HepG2 (cell line): Measurements from ENCODE around the gene SYNE1. TPM values are rescaled to one million over a fixed set of nuclear protein-coding genes. Genes with fewer than 3 reads are reported as not detected.

Source experiments
- ATAC-seq: fragments of 200-7000 bp; cut with Tn5 transposase; 3 replicates; pipeline ENCODE4 v1.9.1; 2020; ENCODE audit warnings: mild to moderate bottlenecking, moderate library complexity
- BruUV-seq: library from RNA; stranded (reverse); fragments of 400-500 nt; replicated peaks from 2 replicates; lab custom pipeline; 2021; lab: Mats Ljungman, UMichigan
- CTCF ChIA-PET: fragments of 300-600 bp; formaldehyde crosslinking; extraction: SDS; loops from one replicate; lab custom pipeline; 2021; ENCODE audit warnings: low total read pairs, inconsistent platforms, low intra/inter-chr PET ratio; lab: Yijun Ruan, JAX
- POLR2A ChIA-PET: fragments of 350-600 bp; sonication (Branson Sonifier 250); formaldehyde crosslinking; loops from one replicate; lab custom pipeline; 2020; ENCODE audit warnings: antibody characterized with exemption, inconsistent platforms; lab: Yijun Ruan, JAX
- DNase-seq: peaks from one replicate; pipeline ENCODE4 v3.0.0-alpha.2; 2015; ENCODE audit warnings: low spot score
- FAIRE-seq: peaks from 3 replicates; lab custom pipeline; 2011; peaks lifted over from hg19 to GRCh38; lab: Jason Lieb, UNC
- H2AFZ ChIP-seq: one replicate; pipeline ENCODE4 v1.6.1; 2011; ENCODE audit warnings: low read length, inconsistent platforms
- H3K27ac ChIP-seq: fragments of 300-600 bp; 3 replicates; pipeline ENCODE4 v1.8.0; 2011; ENCODE audit warnings: mixed run types, mild to moderate bottlenecking, mixed read lengths, low read length, inconsistent platforms; ENCODE audit not compliant: insufficient read depth; ENCODE audit errors: extremely low read length
- H3K27me3 ChIP-seq, 2 experiments: fragments of 200-600 bp in 1 of 2; 2 replicates in 1 of 2; 3 replicates in 1 of 2; pipeline versions ENCODE4 v1.6.0 to v1.8.0; 2011; ENCODE audit warnings: low read length in 2 of 2, mild to moderate bottlenecking in 2 of 2, moderate library complexity in 2 of 2, inconsistent platforms in 1 of 2; ENCODE audit not compliant: insufficient read depth in 2 of 2, control insufficient read depth in 1 of 2
- H3K36me3 ChIP-seq, 2 experiments: fragments of 200-600 bp in 1 of 2; replicated peaks in 1 of 2; 2 replicates in 1 of 2; 3 replicates in 1 of 2; pipeline versions ENCODE4 v1.5.1 to v1.8.0; 2011; ENCODE audit warnings: low read length in 2 of 2, inconsistent platforms in 1 of 2; ENCODE audit not compliant: insufficient read depth in 2 of 2, control insufficient read depth in 1 of 2
- H3K4me1 ChIP-seq: 2 replicates; pipeline ENCODE4 v1.5.1; 2012; ENCODE audit warnings: low read length, inconsistent platforms; ENCODE audit not compliant: insufficient read depth
- H3K4me2 ChIP-seq: 2 replicates; pipeline ENCODE4 v1.6.0; 2011; ENCODE audit warnings: low read depth, low read length, inconsistent platforms
- H3K4me3 ChIP-seq, 3 experiments: fragments of 200-600 bp in 1 of 3; sonication (generic), shearing (Covaris generic) in 1 of 3; replicated peaks in 1 of 3; 2 replicates each; pipeline ENCODE4 v1.5.1; 2011 to 2016; ENCODE audit warnings: low read length in 3 of 3, inconsistent platforms in 2 of 3, low read depth in 2 of 3, mild to moderate bottlenecking in 2 of 3, control low read depth in 1 of 3, mixed read lengths in 1 of 3; ENCODE audit not compliant: insufficient read depth in 1 of 3
- H3K79me2 ChIP-seq: one replicate; pipeline ENCODE4 v1.6.1; 2011; ENCODE audit warnings: low read length, inconsistent platforms; ENCODE audit not compliant: insufficient read depth
- H3K9ac ChIP-seq: 2 replicates; pipeline ENCODE4 v1.6.0; 2011; ENCODE audit warnings: mild to moderate bottlenecking, low read depth, low read length, inconsistent platforms; ENCODE audit not compliant: insufficient read depth
- H3K9me3 ChIP-seq: 2 replicates; pipeline ENCODE4 v1.5.1; 2012; ENCODE audit warnings: mild to moderate bottlenecking, low read length
- H4K20me1 ChIP-seq: 2 replicates; pipeline ENCODE4 v1.6.0; 2011; ENCODE audit warnings: inconsistent platforms, mild to moderate bottlenecking, low read length, moderate library complexity; ENCODE audit not compliant: insufficient read depth
- CHD4 ChIP-seq: fragments of 200-600 bp; sonication (generic); IDR thresholded peaks from 2 replicates; pipeline ENCODE4 v1.7.0; 2017; ENCODE audit warnings: mild to moderate bottlenecking, low read length, borderline replicate concordance
- HMGA1 ChIP-seq: sonication (generic); formaldehyde crosslinking; conservative IDR thresholded peaks from 2 replicates; pipeline ENCODE4 v1.4.0; 2020; ENCODE audit warnings: missing genetic modification reagents
- PPARG ChIP-seq: conservative IDR thresholded peaks from 2 replicates; pipeline ENCODE4 v1.6.1; 2016; ENCODE audit warnings: missing biosample characterization, missing genetic modification reagents
- SIN3A ChIP-seq: IDR thresholded peaks from 2 replicates; pipeline ENCODE4 v1.6.1; 2011; ENCODE audit warnings: low read depth, mild to moderate bottlenecking, control low read depth, low read length, borderline replicate concordance
- SMC3 ChIP-seq: IDR thresholded peaks from 2 replicates; pipeline ENCODE4 v1.6.1; 2011; ENCODE audit warnings: low read length, improper control_type of control experiment
- SNAPC2 ChIP-seq: sonication (generic); formaldehyde crosslinking; IDR thresholded peaks from 2 replicates; pipeline ENCODE4 v1.8.1; 2022; ENCODE audit warnings: mild to moderate bottlenecking, missing genetic modification reagents
- SRSF1 ChIP-seq: fragments of 200-400 bp; formaldehyde crosslinking; optimal IDR thresholded peaks from 2 replicates; pipeline ENCODE3; 2017; ENCODE audit warnings: mild to moderate bottlenecking, low read depth, low read length, moderate library complexity
- ZNF20 ChIP-seq: sonication (generic); formaldehyde crosslinking; IDR thresholded peaks from 2 replicates; pipeline ENCODE4 v1.4.0; 2020; ENCODE audit warnings: mild to moderate bottlenecking, moderate library complexity, missing genetic modification reagents
- ZNF441 ChIP-seq: sonication (generic); formaldehyde crosslinking; IDR thresholded peaks from 2 replicates; pipeline ENCODE4 v1.7.0; 2021; ENCODE audit warnings: missing genetic modification reagents, borderline replicate concordance
- ZNF556 ChIP-seq: sonication (generic); formaldehyde crosslinking; IDR thresholded peaks from 2 replicates; pipeline ENCODE4 v1.4.0; 2020; ENCODE audit warnings: mild to moderate bottlenecking, missing genetic modification reagents, borderline replicate concordance
- ZSCAN31 ChIP-seq: sonication (generic); formaldehyde crosslinking; IDR thresholded peaks from 2 replicates; pipeline ENCODE4 v1.5.0; 2020; ENCODE audit warnings: low read depth, mild to moderate bottlenecking, missing genetic modification reagents
- WGBS: methylation state at CpG from one replicate; pipeline ENCODE4 v1.1.6; 2017; ENCODE audit warnings: low lambda C conversion rate; 5-methylcytosine and 5-hydroxymethylcytosine counted together
- in situ Hi-C: cut with HindIII; loops from 2 replicates; pipeline ENCODE4 v1.10.0; 2017; ENCODE audit warnings: low pct_unique_long_range_greater_than_20kb; ENCODE audit not compliant: extremely low pct_ligation_motif_present
- intact Hi-C: fragments of 100-400 bp; cut with micrococcal nuclease; formaldehyde crosslinking; loops from one replicate; pipeline ENCODE4 v1.10.0; 2022; ENCODE audit not compliant: unreplicated experiment
- polyA plus RNA-seq, 8 experiments: library from polyadenylated mRNA; depleted of rRNA in 3 of 8; stranded (reverse) in 7 of 8; unstranded in 1 of 8; fragments of >200 nt; fragmentation: Illumina TruSeq in 4 of 8; extraction: Trizol in 4 of 8; gene quantifications; 2 replicates each; pipeline versions ENCODE4 v1.2.1 to v1.2.3, GENCODE V29; 2011 to 2016; ENCODE audit warnings: low read depth in 4 of 8, missing spikeins in 1 of 8, mixed read lengths in 1 of 8; ENCODE audit not compliant: insufficient read depth in 1 of 8
- total RNA-seq, 5 experiments: library from RNA; depleted of rRNA; stranded (reverse); fragments of >200 nt; fragmentation: Illumina TruSeq; extraction: Trizol; gene quantifications; 2 replicates each; pipeline ENCODE4 v1.2.3, GENCODE V29; 2016; ENCODE audit warnings: low read depth in 1 of 5
- TF ChIP-seq, protein P1 (sequence below): sonication (generic); formaldehyde crosslinking; IDR thresholded peaks from 2 replicates; pipeline ENCODE4 v1.4.0; 2020; ENCODE audit warnings: missing genetic modification reagents
- TF ChIP-seq, protein P2 (sequence below): sonication (generic); formaldehyde crosslinking; IDR thresholded peaks from 2 replicates; pipeline ENCODE4 v1.5.1; 2020; ENCODE audit warnings: missing genetic modification reagents, mild to moderate bottlenecking, borderline replicate concordance
- TF ChIP-seq, protein P3 (sequence below), 2 experiments: sonication (generic) in 1 of 2; formaldehyde crosslinking in 1 of 2; IDR thresholded peaks; 2 replicates each; pipeline versions ENCODE4 v1.6.1 to v1.9.0; 2014 to 2022; ENCODE audit warnings: antibody characterized with exemption in 1 of 2, borderline replicate concordance in 1 of 2, inconsistent platforms in 1 of 2, low read depth in 1 of 2, missing genetic modification reagents in 1 of 2
- TF ChIP-seq, protein P4 (sequence below): IDR thresholded peaks from 2 replicates; pipeline ENCODE4 v1.6.1; 2016; ENCODE audit warnings: mild to moderate bottlenecking, missing biosample characterization, missing genetic modification reagents

The SYNE1 gene
- total and polyA plus RNA-seq, 2 of the 13 experiments (the other 11 are each of a cell fraction or from before 2014, with no cell fraction given), result 5.5 to 15.9 TPM

DNA sequence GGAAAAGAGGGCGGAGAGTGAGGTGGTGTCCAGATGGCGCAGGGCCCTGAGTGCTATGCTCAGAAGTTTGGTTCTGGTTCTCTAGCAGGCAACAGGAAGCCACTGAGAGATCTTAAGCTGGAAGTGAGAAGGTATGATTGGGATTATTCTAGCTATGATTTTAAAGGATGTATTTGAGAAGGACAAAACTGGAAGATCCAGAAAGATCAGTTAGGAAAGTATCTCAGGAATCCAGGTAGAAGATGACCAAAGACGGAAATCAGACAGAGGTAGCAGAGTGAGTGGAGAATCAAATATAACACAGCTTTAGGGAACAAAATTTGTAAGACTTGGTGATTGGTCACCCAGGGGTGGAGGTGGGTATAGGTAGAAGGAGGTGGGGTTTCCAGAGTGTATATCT lies 5.8 kb downstream of the SYNE1 start:
- Histone ChIP-seq H3K27ac (no peak overlapping the region), H3K27me3 (peaks cover 6 to 18% of the 10 kb centered on the region in 2 experiments), H3K4me2 (no peak overlapping the region), H2AFZ (no peak overlapping the region), H3K4me3 (no peak overlapping the region), H3K9ac (no peak overlapping the region), H3K36me3 (no peaks in the 10 kb centered on the region), H3K4me1 (no peaks in the 10 kb centered on the region), H4K20me1 (no peaks in the 10 kb centered on the region), H3K79me2 (no peaks in the 10 kb centered on the region), H3K9me3 (no peaks in the 10 kb centered on the region)
- TF ChIP-seq ZNF20 (CRISPR knock-in tag), result no peak
- TF ChIP-seq, protein P1, sequence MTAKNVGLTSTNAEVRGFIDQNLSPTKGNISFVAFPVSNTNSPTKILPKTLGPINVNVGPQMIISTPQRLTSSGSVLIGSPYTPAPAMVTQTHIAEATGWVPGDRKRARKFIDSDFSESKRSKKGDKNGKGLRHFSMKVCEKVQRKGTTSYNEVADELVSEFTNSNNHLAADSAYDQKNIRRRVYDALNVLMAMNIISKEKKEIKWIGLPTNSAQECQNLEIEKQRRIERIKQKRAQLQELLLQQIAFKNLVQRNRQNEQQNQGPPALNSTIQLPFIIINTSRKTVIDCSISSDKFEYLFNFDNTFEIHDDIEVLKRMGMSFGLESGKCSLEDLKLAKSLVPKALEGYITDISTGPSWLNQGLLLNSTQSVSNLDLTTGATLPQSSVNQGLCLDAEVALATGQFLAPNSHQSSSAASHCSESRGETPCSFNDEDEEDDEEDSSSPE (CRISPR knock-in tag), result no peak
- TF ChIP-seq SRSF1, result no peak
- no peak for TF ChIP-seq SNAPC2 (CRISPR knock-in tag)
- TF ChIP-seq ZSCAN31 (CRISPR knock-in tag), result no peak
- no peak for TF ChIP-seq CHD4
- TF ChIP-seq, protein P2, sequence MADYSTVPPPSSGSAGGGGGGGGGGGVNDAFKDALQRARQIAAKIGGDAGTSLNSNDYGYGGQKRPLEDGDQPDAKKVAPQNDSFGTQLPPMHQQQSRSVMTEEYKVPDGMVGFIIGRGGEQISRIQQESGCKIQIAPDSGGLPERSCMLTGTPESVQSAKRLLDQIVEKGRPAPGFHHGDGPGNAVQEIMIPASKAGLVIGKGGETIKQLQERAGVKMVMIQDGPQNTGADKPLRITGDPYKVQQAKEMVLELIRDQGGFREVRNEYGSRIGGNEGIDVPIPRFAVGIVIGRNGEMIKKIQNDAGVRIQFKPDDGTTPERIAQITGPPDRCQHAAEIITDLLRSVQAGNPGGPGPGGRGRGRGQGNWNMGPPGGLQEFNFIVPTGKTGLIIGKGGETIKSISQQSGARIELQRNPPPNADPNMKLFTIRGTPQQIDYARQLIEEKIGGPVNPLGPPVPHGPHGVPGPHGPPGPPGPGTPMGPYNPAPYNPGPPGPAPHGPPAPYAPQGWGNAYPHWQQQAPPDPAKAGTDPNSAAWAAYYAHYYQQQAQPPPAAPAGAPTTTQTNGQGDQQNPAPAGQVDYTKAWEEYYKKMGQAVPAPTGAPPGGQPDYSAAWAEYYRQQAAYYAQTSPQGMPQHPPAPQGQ (CRISPR knock-in tag), result no peak
- TF ChIP-seq, protein P3, sequence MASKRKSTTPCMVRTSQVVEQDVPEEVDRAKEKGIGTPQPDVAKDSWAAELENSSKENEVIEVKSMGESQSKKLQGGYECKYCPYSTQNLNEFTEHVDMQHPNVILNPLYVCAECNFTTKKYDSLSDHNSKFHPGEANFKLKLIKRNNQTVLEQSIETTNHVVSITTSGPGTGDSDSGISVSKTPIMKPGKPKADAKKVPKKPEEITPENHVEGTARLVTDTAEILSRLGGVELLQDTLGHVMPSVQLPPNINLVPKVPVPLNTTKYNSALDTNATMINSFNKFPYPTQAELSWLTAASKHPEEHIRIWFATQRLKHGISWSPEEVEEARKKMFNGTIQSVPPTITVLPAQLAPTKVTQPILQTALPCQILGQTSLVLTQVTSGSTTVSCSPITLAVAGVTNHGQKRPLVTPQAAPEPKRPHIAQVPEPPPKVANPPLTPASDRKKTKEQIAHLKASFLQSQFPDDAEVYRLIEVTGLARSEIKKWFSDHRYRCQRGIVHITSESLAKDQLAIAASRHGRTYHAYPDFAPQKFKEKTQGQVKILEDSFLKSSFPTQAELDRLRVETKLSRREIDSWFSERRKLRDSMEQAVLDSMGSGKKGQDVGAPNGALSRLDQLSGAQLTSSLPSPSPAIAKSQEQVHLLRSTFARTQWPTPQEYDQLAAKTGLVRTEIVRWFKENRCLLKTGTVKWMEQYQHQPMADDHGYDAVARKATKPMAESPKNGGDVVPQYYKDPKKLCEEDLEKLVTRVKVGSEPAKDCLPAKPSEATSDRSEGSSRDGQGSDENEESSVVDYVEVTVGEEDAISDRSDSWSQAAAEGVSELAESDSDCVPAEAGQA (IDR thresholded peaks at IDR 0.05; ENCODE audit: low read depth), result no peak
- TF ChIP-seq, protein P3 (CRISPR knock-in tag; IDR thresholded peaks at IDR 0.05; ENCODE audit: borderline replicate concordance), result no peak
- TF ChIP-seq, protein P4, sequence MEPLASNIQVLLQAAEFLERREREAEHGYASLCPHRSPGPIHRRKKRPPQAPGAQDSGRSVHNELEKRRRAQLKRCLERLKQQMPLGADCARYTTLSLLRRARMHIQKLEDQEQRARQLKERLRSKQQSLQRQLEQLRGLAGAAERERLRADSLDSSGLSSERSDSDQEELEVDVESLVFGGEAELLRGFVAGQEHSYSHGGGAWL (CRISPR knock-in tag), result no peak
- no peak for TF ChIP-seq SMC3
- no peak for TF ChIP-seq HMGA1
- no peak for TF ChIP-seq ZNF441 (CRISPR knock-in tag)
- TF ChIP-seq SIN3A, result no peak
- TF ChIP-seq PPARG (CRISPR knock-in tag), result no peak
- TF ChIP-seq ZNF556, result no peak
- ChIA-PET CTCF (no interaction called here), POLR2A (no interaction called here)
- no peak for FAIRE-seq
- BruUV-seq, result no TSS peak
- no peak for ATAC-seq
- under 1% methylated on average over 3 of the region's 3 CpGs for WGBS
- in situ Hi-C loops, result no loop called here
- DNase-seq, result no peak
- intact Hi-C loops, result no loop called here
